Smooth muscle cell (in vitro differentiated cells): ENCODE data around the gene TRABD2B. TPM values are rescaled to one million over a fixed set of nuclear protein-coding genes. Genes with fewer than 3 reads are reported as not detected.

Experiments used
- DNase-seq: peaks from one replicate; lab custom pipeline; 2025; ENCODE audit not compliant: unreplicated experiment; lab: John Stamatoyannopoulos, UW
- H2AFZ ChIP-seq: fragments of 200-600 bp; sonication (generic); 2 replicates; pipeline ENCODE4 v1.6.0; 2016; ENCODE audit warnings: antibody characterized with exemption, low read depth, mild to moderate bottlenecking
- H3F3A ChIP-seq: fragments of 200-600 bp; sonication (generic); 2 replicates; pipeline ENCODE4 v1.6.0; 2017; ENCODE audit warnings: antibody characterized with exemption, low read depth
- H3K27ac ChIP-seq: fragments of 200-600 bp; sonication (generic); 2 replicates; pipeline ENCODE4 v1.5.1; 2016; ENCODE audit warnings: low read depth, mild to moderate bottlenecking
- H3K27me3 ChIP-seq: fragments of 200-600 bp; sonication (generic); 2 replicates; pipeline ENCODE4 v1.6.1; 2016; ENCODE audit warnings: low read depth, mild to moderate bottlenecking
- H3K36me3 ChIP-seq: fragments of 200-600 bp; sonication (generic); 2 replicates; pipeline ENCODE4 v1.5.1; 2016; ENCODE audit warnings: low read depth
- H3K4me1 ChIP-seq: fragments of 200-600 bp; sonication (generic); 2 replicates; pipeline ENCODE4 v1.5.1; 2016; ENCODE audit warnings: low read depth
- H3K4me2 ChIP-seq: fragments of 200-600 bp; sonication (generic); 2 replicates; pipeline ENCODE4 v1.6.0; 2016; ENCODE audit warnings: mild to moderate bottlenecking
- H3K4me3 ChIP-seq: fragments of 200-600 bp; sonication (generic); 2 replicates; pipeline ENCODE4 v1.5.1; 2016; ENCODE audit warnings: mild to moderate bottlenecking
- H3K79me2 ChIP-seq: fragments of 200-600 bp; sonication (generic); 2 replicates; pipeline ENCODE4 v1.6.0; 2016; ENCODE audit warnings: low read depth, mild to moderate bottlenecking
- H3K9ac ChIP-seq: fragments of 200-600 bp; sonication (generic); 2 replicates; pipeline ENCODE4 v1.6.0; 2016; ENCODE audit warnings: low read depth
- H3K9me3 ChIP-seq: fragments of 200-600 bp; sonication (generic); replicated peaks from 2 replicates; pipeline ENCODE4 v1.5.1; 2016; ENCODE audit warnings: low read depth
- H4K20me1 ChIP-seq: fragments of 200-600 bp; sonication (generic); 2 replicates; pipeline ENCODE4 v1.6.0; 2016; ENCODE audit warnings: low read depth
- WGBS: methylation state at CpG from one replicate; pipeline ENCODE4 v1.1.7; 2016; ENCODE audit warnings: low lambda C conversion rate; 5-methylcytosine and 5-hydroxymethylcytosine counted together
- polyA plus RNA-seq: library from polyadenylated mRNA; unstranded; fragments of >200 nt; fragmentation: Nextera tagmentation; extraction: Ambion mirVana; gene quantifications from 2 replicates; pipeline ENCODE4 v1.2.1, GENCODE V29; 2016
- total RNA-seq: library from RNA; depleted of rRNA; stranded (reverse); fragments of >200 nt; gene quantifications from 2 replicates; pipeline ENCODE4 v1.2.3, GENCODE V29; 2014
- TF ChIP-seq, protein P1 (sequence below): fragments of 200-600 bp; sonication (generic); IDR thresholded peaks from 2 replicates; pipeline ENCODE4 v1.5.1; 2017; ENCODE audit warnings: borderline replicate concordance, mild to moderate bottlenecking, antibody characterized with exemption; ENCODE audit not compliant: insufficient read depth, poor library complexity, severe bottlenecking

TRABD2B gene
- total and polyA plus RNA-seq, 2 experiments from 2014 or later = 0.94 to 4.9 TPM

GRCh38 chr1:47810964-47811682, 186.1 kb downstream of the TRABD2B start:
- DNase-seq = no peak
- no peaks in the 10 kb centered on the region for H3K36me3 ChIP-seq
- H3K4me1 ChIP-seq = no peaks in the 10 kb centered on the region
- no peaks in the 10 kb centered on the region for H3F3A ChIP-seq
- no peak overlapping the region for H3K27ac ChIP-seq
- no peaks in the 10 kb centered on the region for H3K79me2 ChIP-seq
- no peak overlapping the region for H2AFZ ChIP-seq
- no peaks in the 10 kb centered on the region for H3K9me3 ChIP-seq
- WGBS = 58% methylated on average over 9 of the region's 9 CpGs
- no peak overlapping the region for H3K9ac ChIP-seq
- H3K4me3 ChIP-seq = no peak overlapping the region
- H3K4me2 ChIP-seq = peak overlapping the region; percentile 22
- TF ChIP-seq, protein P1, sequence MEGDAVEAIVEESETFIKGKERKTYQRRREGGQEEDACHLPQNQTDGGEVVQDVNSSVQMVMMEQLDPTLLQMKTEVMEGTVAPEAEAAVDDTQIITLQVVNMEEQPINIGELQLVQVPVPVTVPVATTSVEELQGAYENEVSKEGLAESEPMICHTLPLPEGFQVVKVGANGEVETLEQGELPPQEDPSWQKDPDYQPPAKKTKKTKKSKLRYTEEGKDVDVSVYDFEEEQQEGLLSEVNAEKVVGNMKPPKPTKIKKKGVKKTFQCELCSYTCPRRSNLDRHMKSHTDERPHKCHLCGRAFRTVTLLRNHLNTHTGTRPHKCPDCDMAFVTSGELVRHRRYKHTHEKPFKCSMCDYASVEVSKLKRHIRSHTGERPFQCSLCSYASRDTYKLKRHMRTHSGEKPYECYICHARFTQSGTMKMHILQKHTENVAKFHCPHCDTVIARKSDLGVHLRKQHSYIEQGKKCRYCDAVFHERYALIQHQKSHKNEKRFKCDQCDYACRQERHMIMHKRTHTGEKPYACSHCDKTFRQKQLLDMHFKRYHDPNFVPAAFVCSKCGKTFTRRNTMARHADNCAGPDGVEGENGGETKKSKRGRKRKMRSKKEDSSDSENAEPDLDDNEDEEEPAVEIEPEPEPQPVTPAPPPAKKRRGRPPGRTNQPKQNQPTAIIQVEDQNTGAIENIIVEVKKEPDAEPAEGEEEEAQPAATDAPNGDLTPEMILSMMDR = no peak
- peaks cover 38% of the 10 kb centered on the region for H4K20me1 ChIP-seq
- H3K27me3 ChIP-seq = no peaks in the 10 kb centered on the region

DNA sequence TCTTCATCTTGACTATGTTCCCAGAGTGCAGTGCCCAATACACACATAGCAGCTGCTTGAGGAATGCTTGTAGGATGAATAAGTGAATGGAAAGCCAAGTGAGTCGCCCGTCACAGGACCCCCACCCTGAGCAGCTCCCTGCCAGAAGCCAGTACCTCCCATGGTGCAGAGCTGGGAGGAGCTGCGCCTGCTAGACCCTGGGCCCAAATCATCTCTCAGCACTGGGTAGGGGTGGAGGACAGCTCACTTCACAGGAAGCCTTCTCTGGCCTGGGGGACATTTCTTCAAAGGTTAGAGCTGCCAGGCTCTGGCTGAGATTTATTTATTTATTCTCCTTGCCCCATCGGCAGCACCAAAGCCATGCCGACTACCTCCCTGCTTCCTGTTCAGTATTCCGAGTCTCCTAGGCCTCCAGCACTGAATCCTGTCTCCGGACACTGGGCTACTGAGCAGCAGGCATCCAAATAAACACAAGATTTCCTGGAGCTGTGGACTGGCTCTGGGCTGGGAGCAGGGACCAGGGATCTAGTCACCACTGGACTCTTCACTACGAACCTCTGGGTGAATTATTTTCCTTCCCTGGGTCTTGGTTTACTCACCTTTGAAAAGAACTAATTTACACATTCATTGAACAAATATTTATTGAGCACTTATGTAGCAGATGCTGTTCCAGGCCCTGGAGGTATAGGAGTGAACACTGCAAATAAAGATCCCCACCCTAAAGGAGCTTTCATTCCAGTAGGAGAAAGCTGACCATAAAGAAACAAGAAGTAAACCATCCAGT, 187.7 kb downstream of the TRABD2B start:
- Histone ChIP-seq H3K4me2 (no peak overlapping the region), H3K4me3 (no peak overlapping the region), H2AFZ (no peak overlapping the region), H3F3A (no peaks in the 10 kb centered on the region), H3K9ac (no peak overlapping the region), H4K20me1 (peaks cover 38% of the 10 kb centered on the region), H3K36me3 (no peaks in the 10 kb centered on the region), H3K79me2 (no peaks in the 10 kb centered on the region), H3K4me1 (no peaks in the 10 kb centered on the region), H3K27me3 (no peaks in the 10 kb centered on the region), H3K9me3 (no peaks in the 10 kb centered on the region), H3K27ac (no peak overlapping the region)
- TF ChIP-seq, protein P1 = no peak
- no peak for DNase-seq
- WGBS = 56% methylated on average over 8 of the region's 8 CpGs

DNA sequence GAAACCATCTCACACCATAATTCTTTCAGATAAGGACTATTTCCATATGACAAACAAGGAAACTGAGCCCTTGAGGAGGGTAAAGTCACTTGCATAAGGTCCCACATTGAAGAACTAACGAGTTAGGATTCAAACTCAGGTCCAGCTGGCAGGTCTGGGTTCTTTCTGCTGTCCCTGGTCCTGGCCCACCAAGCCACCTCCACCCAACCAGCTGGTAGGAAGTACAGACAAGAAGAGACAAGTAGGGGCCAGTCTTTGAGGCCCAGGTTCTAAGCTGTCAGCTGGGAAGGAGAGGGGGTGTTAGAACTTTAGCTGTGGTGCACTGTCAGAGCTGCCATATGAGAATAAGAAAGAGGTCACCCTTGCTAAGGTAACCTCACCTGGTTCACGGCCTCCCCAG, 188.6 kb downstream of the TRABD2B start:
- H3K4me2 ChIP-seq = no peak overlapping the region

More for the DNA sequence above, 188.6 kb downstream of the TRABD2B start:
- WGBS = 100% methylated on average over 2 of the region's 2 CpGs
- TF ChIP-seq, protein P1 = no peak
- Histone ChIP-seq H4K20me1 (peaks cover 40% of the 10 kb centered on the region), H3K4me1 (no peaks in the 10 kb centered on the region), H3K27ac (no peak overlapping the region), H3K9ac (no peak overlapping the region), H3K9me3 (no peaks in the 10 kb centered on the region), H3K27me3 (no peaks in the 10 kb centered on the region), H2AFZ (no peak overlapping the region), H3F3A (no peaks in the 10 kb centered on the region), H3K79me2 (no peaks in the 10 kb centered on the region), H3K4me3 (no peak overlapping the region), H3K36me3 (no peaks in the 10 kb centered on the region)
- DNase-seq = no peak
